Activated T-helper 17 cell treated with anti-CD3 and anti-CD28 coated beads, Interleukin-2, amount 50 U/mL, for 72 hours (primary cell): ENCODE results near the gene PSTPIP2. TPM values are rescaled to one million over a fixed set of nuclear protein-coding genes. Genes with fewer than 3 reads are reported as not detected.
"Not testable (repeated sequence)": the region's sequence is repeated elsewhere in the genome, so short reads cannot be mapped to it uniquely, and the experiment has no call there.

ENCODE experiments used
- ATAC-seq: fragments of 150-1000 bp; cut with Tn5 transposase; replicated peaks from 2 replicates; pipeline ENCODE4 v1.10.0; 2021; ENCODE audit warnings: mild to moderate bottlenecking, moderate library complexity
- H3K27ac Mint-ChIP-seq: one replicate; pipeline ENCODE4 v1.8.0; 2022; ENCODE audit warnings: mixed read lengths
- H3K27me3 Mint-ChIP-seq: one replicate; pipeline ENCODE4 v1.8.0; 2022; ENCODE audit warnings: mixed read lengths
- H3K36me3 Mint-ChIP-seq: one replicate; pipeline ENCODE4 v1.8.0; 2022; ENCODE audit warnings: low read depth, mild to moderate bottlenecking, mixed read lengths
- H3K4me1 Mint-ChIP-seq: one replicate; pipeline ENCODE4 v1.8.0; 2022; ENCODE audit warnings: mixed read lengths
- H3K4me3 Mint-ChIP-seq: one replicate; pipeline ENCODE4 v1.8.0; 2022; ENCODE audit warnings: mild to moderate bottlenecking, mixed read lengths
- H3K9me3 Mint-ChIP-seq: one replicate; pipeline ENCODE4 v1.8.0; 2022; ENCODE audit warnings: mixed read lengths
- total RNA-seq, 2 donors: library from RNA; stranded (reverse); gene quantifications; one replicate each; pipeline ENCODE4 v1.2.3, GENCODE V29; 2022

PSTPIP2 gene
- total RNA-seq, result 1 to 10 TPM; 4.3 to 8.1 TPM

- Mint-ChIP-seq H3K9me3 (no peaks in the 10 kb centered on the region), H3K4me1 (peaks cover 22% of the 10 kb centered on the region), H3K4me3 (peak within 1 kb of the TSS; percentile 19), H3K27me3 (no peaks in the 10 kb centered on the region), H3K36me3 (peaks cover 2% of the 10 kb centered on the region), H3K27ac (peak within 1 kb of the TSS; percentile 77)
- peak; percentile 73 for ATAC-seq
Observed at GRCh38 chr18:46071653-46072375, at the start of gene PSTPIP2. Gene PSTPIP2 (minus strand): TSS chr18:46072260. CDS start chr18:46072188, 72 bp downstream.

GRCh38 chr18:46113751-46114150, 41.7 kb upstream of the PSTPIP2 start:
- no peak overlapping the region for H3K4me3 Mint-ChIP-seq
- no peaks in the 10 kb centered on the region for H3K27me3 Mint-ChIP-seq
- peaks cover 63% of the 10 kb centered on the region for H3K36me3 Mint-ChIP-seq
- H3K27ac Mint-ChIP-seq, result no peak overlapping the region
- H3K4me1 Mint-ChIP-seq, result peaks cover 5% of the 10 kb centered on the region
- no peak for ATAC-seq
- H3K9me3 Mint-ChIP-seq, result no peaks in the 10 kb centered on the region

- Mint-ChIP-seq H3K27ac (no peak overlapping the region), H3K4me1 (peaks cover 5% of the 10 kb centered on the region), H3K27me3 (no peaks in the 10 kb centered on the region), H3K9me3 (no peaks in the 10 kb centered on the region), H3K4me3 (no peak overlapping the region), H3K36me3 (peaks cover 77% of the 10 kb centered on the region)
- no peak for ATAC-seq
Observed at GRCh38 chr18:46110406-46110805, 38.3 kb upstream of the PSTPIP2 start.

GRCh38 chr18:46109386-46109785, 37.3 kb upstream of the PSTPIP2 start:
- peaks cover 69% of the 10 kb centered on the region for H3K36me3 Mint-ChIP-seq
- peaks cover 5% of the 10 kb centered on the region for H3K4me1 Mint-ChIP-seq
- H3K27me3 Mint-ChIP-seq, result no peaks in the 10 kb centered on the region
- H3K4me3 Mint-ChIP-seq, result no peak overlapping the region
- ATAC-seq, result no peak
- H3K27ac Mint-ChIP-seq, result no peak overlapping the region
- no peaks in the 10 kb centered on the region for H3K9me3 Mint-ChIP-seq

- Mint-ChIP-seq H3K4me1 (no peaks in the 10 kb centered on the region), H3K9me3 (no peaks in the 10 kb centered on the region), H3K27me3 (no peaks in the 10 kb centered on the region), H3K27ac (peak within 1 kb of the TSS; percentile 93), H3K36me3 (peaks cover 30% of the 10 kb centered on the region), H3K4me3 (peak within 1 kb of the TSS; percentile 93)
- ATAC-seq, result peak; percentile 91
Observed at GRCh38 chr18:46104128-46104911, 32.3 kb upstream of the PSTPIP2 start, which contains the start of gene HAUS1. Gene HAUS1 (plus strand): TSS chr18:46104385. CDS start chr18:46104412, 27 bp downstream.

- peaks cover 8% of the 10 kb centered on the region for H3K4me1 Mint-ChIP-seq
- H3K27ac Mint-ChIP-seq, result no peak overlapping the region
- no peak for ATAC-seq
- peak overlapping the region; percentile 97 for H3K4me3 Mint-ChIP-seq
- no peaks in the 10 kb centered on the region for H3K9me3 Mint-ChIP-seq
- peaks cover 30% of the 10 kb centered on the region for H3K36me3 Mint-ChIP-seq
- H3K27me3 Mint-ChIP-seq, result no peaks in the 10 kb centered on the region
Observed at GRCh38 chr18:46099463-46099862, 27.4 kb upstream of the PSTPIP2 start.

- no peak for ATAC-seq
- H3K9me3 Mint-ChIP-seq, result no peaks in the 10 kb centered on the region
- H3K4me3 Mint-ChIP-seq, result peak overlapping the region; percentile 97
- H3K4me1 Mint-ChIP-seq, result peaks cover 8% of the 10 kb centered on the region
- peaks cover 39% of the 10 kb centered on the region for H3K36me3 Mint-ChIP-seq
- no peaks in the 10 kb centered on the region for H3K27me3 Mint-ChIP-seq
- peak overlapping the region; percentile 96 for H3K27ac Mint-ChIP-seq
Observed at GRCh38 chr18:46098616-46098933, 26.5 kb upstream of the PSTPIP2 start.

- Mint-ChIP-seq H3K27me3 (no peaks in the 10 kb centered on the region), H3K4me3 (peak within 1 kb of the TSS; percentile 97), H3K36me3 (peaks cover 45% of the 10 kb centered on the region), H3K27ac (peak within 1 kb of the TSS; percentile 96), H3K4me1 (peaks cover 8% of the 10 kb centered on the region), H3K9me3 (no peaks in the 10 kb centered on the region)
- peak; percentile 94 for ATAC-seq
Observed at GRCh38 chr18:46097801-46098615, 25.9 kb upstream of the PSTPIP2 start, which contains the start of gene ATP5F1A. Gene ATP5F1A (minus strand): TSS chr18:46098296. CDS start chr18:46098231, 65 bp downstream.

- peak; percentile 0 for ATAC-seq
- peaks cover 8% of the 10 kb centered on the region for H3K4me1 Mint-ChIP-seq
- H3K9me3 Mint-ChIP-seq, result no peaks in the 10 kb centered on the region
- H3K27me3 Mint-ChIP-seq, result no peaks in the 10 kb centered on the region
- peaks cover 51% of the 10 kb centered on the region for H3K36me3 Mint-ChIP-seq
- H3K27ac Mint-ChIP-seq, result peak overlapping the region; percentile 96
- H3K4me3 Mint-ChIP-seq, result peak overlapping the region; percentile 97
Observed at GRCh38 chr18:46097431-46097800, 25.4 kb upstream of the PSTPIP2 start.

- Mint-ChIP-seq H3K36me3 (peaks cover 57% of the 10 kb centered on the region), H3K4me3 (peak overlapping the region; percentile 97)
Observed at GRCh38 chr18:46096651-46097300, 24.7 kb upstream of the PSTPIP2 start.

GRCh38 chr18:46095532-46095931, 23.5 kb upstream of the PSTPIP2 start:
- Mint-ChIP-seq H3K9me3 (no peaks in the 10 kb centered on the region), H3K4me3 (peak overlapping the region; percentile 97), H3K4me1 (peaks cover 14% of the 10 kb centered on the region), H3K27me3 (no peaks in the 10 kb centered on the region), H3K27ac (peak overlapping the region; percentile 62), H3K36me3 (peaks cover 70% of the 10 kb centered on the region)
- ATAC-seq, result no peak

More at GRCh38 chr18:46096651-46097300, 24.7 kb upstream of the PSTPIP2 start:
- ATAC-seq, result no peak
- no peaks in the 10 kb centered on the region for H3K9me3 Mint-ChIP-seq
- peak overlapping the region; percentile 96 for H3K27ac Mint-ChIP-seq
- H3K4me1 Mint-ChIP-seq, result peaks cover 8% of the 10 kb centered on the region
- no peaks in the 10 kb centered on the region for H3K27me3 Mint-ChIP-seq

GRCh38 chr18:46088501-46088900, 16.4 kb upstream of the PSTPIP2 start:
- ATAC-seq, H3K4me3 Mint-ChIP-seq, H3K9me3 Mint-ChIP-seq, H3K27me3 Mint-ChIP-seq, H3K4me1 Mint-ChIP-seq: not testable (repeated sequence)
- Mint-ChIP-seq H3K36me3 (peaks cover 100% of the 10 kb centered on the region), H3K27ac (peak overlapping the region; percentile 61)

GRCh38 chr18:46084431-46084830, 12.4 kb upstream of the PSTPIP2 start:
- H3K27me3 Mint-ChIP-seq, result no peaks in the 10 kb centered on the region
- no peak for ATAC-seq
- H3K36me3 Mint-ChIP-seq, result peaks cover 99% of the 10 kb centered on the region
- no peaks in the 10 kb centered on the region for H3K9me3 Mint-ChIP-seq
- no peak overlapping the region for H3K4me3 Mint-ChIP-seq
- no peaks in the 10 kb centered on the region for H3K4me1 Mint-ChIP-seq
- H3K27ac Mint-ChIP-seq, result no peak overlapping the region

GRCh38 chr18:46080156-46080555, 8.1 kb upstream of the PSTPIP2 start:
- no peaks in the 10 kb centered on the region for H3K4me1 Mint-ChIP-seq
- ATAC-seq, result no peak
- no peak overlapping the region for H3K4me3 Mint-ChIP-seq
- peaks cover 70% of the 10 kb centered on the region for H3K36me3 Mint-ChIP-seq
- H3K27me3 Mint-ChIP-seq, result no peaks in the 10 kb centered on the region
- H3K9me3 Mint-ChIP-seq, result no peaks in the 10 kb centered on the region
- H3K27ac Mint-ChIP-seq, result no peak overlapping the region
